DND-41 (cell line): ENCODE measurements around the gene DOCK4.

ENCODE experiments used
- CTCF ChIP-seq: IDR thresholded peaks from 2 replicates; pipeline ENCODE4 v1.5.1; 2012; ENCODE audit warnings: borderline replicate concordance, low read length, moderate library complexity, mild to moderate bottlenecking; ENCODE audit not compliant: poor library complexity, severe bottlenecking; ENCODE audit errors: extremely low read depth
- EZH2 ChIP-seq: IDR thresholded peaks from 3 replicates; pipeline ENCODE4 v1.6.1; 2012; ENCODE audit warnings: borderline replicate concordance, low read depth, mild to moderate bottlenecking, moderate library complexity, low read length, inconsistent platforms; ENCODE audit not compliant: severe bottlenecking

GRCh38 chr7:111697771-111698170, 508.4 kb downstream of the DOCK4 start:
- no peak for TF ChIP-seq CTCF
- TF ChIP-seq EZH2, result no peak
